Heart left ventricle (tissue), 13 donors: Measurements from ENCODE around the gene SULT1E1.

Experiments used
- POLR2A ChIP-seq, 2 donors: fragments of 450-650 bp; IDR thresholded peaks; one replicate each; pipeline ENCODE4 v1.6.1; 2017; ENCODE audit warnings: antibody characterized with exemption in 2 of 2, mild to moderate bottlenecking in 2 of 2, moderate library complexity in 2 of 2
- TF ChIP-seq, protein P1 (sequence below), 12 donors: fragments of 200-600 bp; sonication (generic) in 4 of 12; IDR thresholded peaks; one replicate each; pipeline versions ENCODE4 v1.5.0 to v1.8.0; 2018 to 2022; ENCODE audit warnings: antibody characterized with exemption in 12 of 12, mild to moderate bottlenecking in 5 of 12
- donor health status: ischemic (EF 13 %, LVEDD 7.1; RV severe dilation, severe dysfunction).
- donor health status: DM: no; HTN: yes; CAD: no.
- donor health status: DM: no; HTN: no; CAD: no.
- donor health status: ischemic (EF 25% LVEDD 6.9; RV normal size, moderate dysfunction).
- donor health status: ischemic (EF 25% LVEDD 5.7; RV mildly dilated, moderate dysfunction).
- donor health status: ischemic (EF 35%, LVEDD 5.7; RV mildly dilated, moderate dysfunction).
- donor health status: nonischemic (EF 11% LVEDD 7.7; RV severe dilation, severe dysfunction).
- donor health status: DM: yes; HTN: yes; CAD: no.
- donor health status: PGD.
- donor health status: ischemic (EF 29% LVEDD 5.4; RV normal size, mild dysfunction).
- donor health status: nonischemic (EF 23%, LVEDD 6.1; RV moderate dilation, normal function).

DNA sequence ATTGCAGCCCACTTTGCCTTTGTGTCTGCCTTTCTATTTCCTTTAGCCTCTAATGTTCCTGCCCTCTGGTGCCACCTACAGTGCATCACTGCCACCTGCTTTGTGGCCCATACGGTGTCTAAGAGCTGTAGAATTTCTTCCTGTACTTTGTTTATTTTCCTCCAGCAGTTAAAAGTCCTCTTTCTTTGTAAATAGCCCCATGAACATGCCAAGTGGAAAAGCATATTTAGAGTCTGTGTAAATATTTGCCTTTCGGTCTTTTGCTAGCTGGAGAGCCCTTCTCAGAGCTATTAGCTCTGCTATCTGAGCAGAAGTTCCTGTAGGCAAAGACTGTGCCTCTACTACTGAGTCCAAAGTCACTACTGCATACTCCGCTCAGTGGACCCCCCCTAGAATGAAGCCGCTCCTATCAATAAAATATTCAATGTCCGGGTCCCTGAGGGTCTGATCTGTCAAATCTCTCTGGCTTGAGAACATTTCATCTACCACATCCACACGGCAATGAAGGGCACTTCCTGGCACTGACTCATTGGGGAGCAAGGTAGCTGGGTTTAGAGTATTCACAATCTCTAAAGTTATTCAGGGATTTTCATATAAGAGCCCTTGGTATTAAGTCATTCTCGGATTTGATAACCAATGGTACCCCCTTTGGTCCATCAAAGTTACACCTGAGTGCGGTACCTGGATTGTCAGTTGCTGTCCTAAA lies 36.3 kb downstream of the SULT1E1 start:
- TF ChIP-seq, protein P1, sequence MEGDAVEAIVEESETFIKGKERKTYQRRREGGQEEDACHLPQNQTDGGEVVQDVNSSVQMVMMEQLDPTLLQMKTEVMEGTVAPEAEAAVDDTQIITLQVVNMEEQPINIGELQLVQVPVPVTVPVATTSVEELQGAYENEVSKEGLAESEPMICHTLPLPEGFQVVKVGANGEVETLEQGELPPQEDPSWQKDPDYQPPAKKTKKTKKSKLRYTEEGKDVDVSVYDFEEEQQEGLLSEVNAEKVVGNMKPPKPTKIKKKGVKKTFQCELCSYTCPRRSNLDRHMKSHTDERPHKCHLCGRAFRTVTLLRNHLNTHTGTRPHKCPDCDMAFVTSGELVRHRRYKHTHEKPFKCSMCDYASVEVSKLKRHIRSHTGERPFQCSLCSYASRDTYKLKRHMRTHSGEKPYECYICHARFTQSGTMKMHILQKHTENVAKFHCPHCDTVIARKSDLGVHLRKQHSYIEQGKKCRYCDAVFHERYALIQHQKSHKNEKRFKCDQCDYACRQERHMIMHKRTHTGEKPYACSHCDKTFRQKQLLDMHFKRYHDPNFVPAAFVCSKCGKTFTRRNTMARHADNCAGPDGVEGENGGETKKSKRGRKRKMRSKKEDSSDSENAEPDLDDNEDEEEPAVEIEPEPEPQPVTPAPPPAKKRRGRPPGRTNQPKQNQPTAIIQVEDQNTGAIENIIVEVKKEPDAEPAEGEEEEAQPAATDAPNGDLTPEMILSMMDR (IDR thresholded peaks at IDR 0.05), result peak in 2 of 12 donors; percentile 6 to 30
- no peak for TF ChIP-seq POLR2A (IDR thresholded peaks at IDR 0.05)
